Neural cell (in vitro differentiated cells): ENCODE data around the gene THTPA. TPM values are rescaled to one million over a fixed set of nuclear protein-coding genes. Genes with fewer than 3 reads are reported as not detected.

Source experiments
- H2AFZ ChIP-seq: fragments of 200-600, 300-800 bp; sonication (generic), shearing (Covaris generic); 2 replicates; pipeline ENCODE4 v1.6.0; 2014; ENCODE audit warnings: low read depth, mild to moderate bottlenecking, antibody characterized with exemption, low read length, moderate library complexity
- H3F3A ChIP-seq: fragments of 200-600 bp; shearing (Covaris generic); 2 replicates; pipeline ENCODE4 v1.6.1; 2016; ENCODE audit warnings: mild to moderate bottlenecking, moderate library complexity, mixed read lengths, antibody characterized with exemption, low read length; ENCODE audit not compliant: insufficient read depth, poor library complexity, severe bottlenecking
- H3K27ac ChIP-seq: fragments of 200-600, 300-800 bp; sonication (generic), shearing (Covaris generic); 2 replicates; pipeline ENCODE4 v1.5.1; 2014; ENCODE audit warnings: mild to moderate bottlenecking, low read length, moderate library complexity
- H3K27me3 ChIP-seq: fragments of 300-800, 200-600 bp; sonication (generic), shearing (Covaris generic); 2 replicates; pipeline ENCODE4 v1.6.0; 2014; ENCODE audit warnings: mild to moderate bottlenecking, low read depth, low read length, moderate library complexity; ENCODE audit not compliant: insufficient read depth
- H3K36me3 ChIP-seq: fragments of 300-800, 200-600 bp; sonication (generic), shearing (Covaris generic); 2 replicates; pipeline ENCODE4 v1.5.1; 2014; ENCODE audit warnings: mild to moderate bottlenecking, antibody characterized with exemption, low read length, moderate library complexity; ENCODE audit not compliant: insufficient read depth
- H3K4me2 ChIP-seq: fragments of 300-800, 200-600 bp; sonication (generic), shearing (Covaris generic); 2 replicates; pipeline ENCODE4 v1.6.0; 2014; ENCODE audit warnings: mild to moderate bottlenecking, low read length
- H3K4me3 ChIP-seq: fragments of 300-800, 200-600 bp; sonication (generic), shearing (Covaris generic); 2 replicates; pipeline ENCODE4 v1.5.1; 2014; ENCODE audit warnings: mild to moderate bottlenecking, low read length, moderate library complexity
- H3K79me2 ChIP-seq: fragments of 200-600 bp; shearing (Covaris generic); replicated peaks from 2 replicates; pipeline ENCODE4 v1.6.0; 2014; ENCODE audit warnings: mild to moderate bottlenecking, low read length, moderate library complexity; ENCODE audit not compliant: insufficient read depth
- H3K9ac ChIP-seq: fragments of 300-800, 200-600 bp; sonication (generic), shearing (Covaris generic); 2 replicates; pipeline ENCODE4 v1.6.1; 2016; ENCODE audit warnings: mild to moderate bottlenecking, low read length, mixed read lengths
- H3K9me2 ChIP-seq: fragments of 200-600 bp; shearing (Covaris generic); 2 replicates; pipeline ENCODE4 v1.6.1; 2016; ENCODE audit warnings: mild to moderate bottlenecking, low read length, mixed read lengths; ENCODE audit not compliant: insufficient read depth
- H3K9me3 ChIP-seq: fragments of 200-600, 300-800 bp; sonication (generic), shearing (Covaris generic); 2 replicates; pipeline ENCODE4 v1.6.1; 2016; ENCODE audit warnings: mild to moderate bottlenecking, mixed run types, low read length, moderate library complexity, mixed read lengths
- H4K20me1 ChIP-seq: fragments of 200-600 bp; shearing (Covaris generic); 2 replicates; pipeline ENCODE4 v1.6.1; 2016; ENCODE audit warnings: mild to moderate bottlenecking, mixed run types; ENCODE audit not compliant: insufficient read depth
- CTCF ChIP-seq: fragments of 450-650 bp; IDR thresholded peaks from 2 replicates; pipeline ENCODE4 v1.5.1; 2014; ENCODE audit warnings: antibody characterized with exemption, mild to moderate bottlenecking, moderate library complexity; ENCODE audit not compliant: poor library complexity, severe bottlenecking
- EP300 ChIP-seq: fragments of 450-650 bp; conservative IDR thresholded peaks from 2 replicates; pipeline ENCODE4 v1.6.1; 2014; ENCODE audit warnings: antibody characterized with exemption, mild to moderate bottlenecking, moderate library complexity; ENCODE audit not compliant: poor library complexity, severe bottlenecking
- EZH2 ChIP-seq: fragments of 200-600, 300-800 bp; shearing (Covaris generic), sonication (generic); IDR thresholded peaks from 2 replicates; pipeline ENCODE4 v1.6.1; 2014; ENCODE audit warnings: antibody characterized with exemption, low read length, borderline replicate concordance, mild to moderate bottlenecking; ENCODE audit not compliant: insufficient read depth, poor library complexity, severe bottlenecking
- MXI1 ChIP-seq: fragments of 450-650 bp; conservative IDR thresholded peaks from 2 replicates; pipeline ENCODE4 v1.6.1; 2014; ENCODE audit warnings: antibody characterized with exemption, mild to moderate bottlenecking; ENCODE audit not compliant: poor library complexity, severe bottlenecking
- POLR2AphosphoS5 ChIP-seq: IDR thresholded peaks from 2 replicates; pipeline ENCODE4 v1.6.1; 2012
- RAD21 ChIP-seq: fragments of 450-650 bp; conservative IDR thresholded peaks from 2 replicates; pipeline ENCODE4 v1.6.1; 2014; ENCODE audit warnings: antibody characterized with exemption, mild to moderate bottlenecking, moderate library complexity
- REST ChIP-seq: IDR thresholded peaks from 2 replicates; pipeline ENCODE4 v1.6.1; 2012; ENCODE audit warnings: borderline replicate concordance
- SMC3 ChIP-seq: fragments of 450-650 bp; conservative IDR thresholded peaks from 2 replicates; pipeline ENCODE4 v1.6.1; 2014; ENCODE audit warnings: antibody characterized with exemption, mild to moderate bottlenecking, moderate library complexity; ENCODE audit not compliant: poor library complexity
- TAF1 ChIP-seq: IDR thresholded peaks from 2 replicates; pipeline ENCODE4 v1.6.1; 2012; ENCODE audit warnings: low read depth
- polyA plus RNA-seq: library from polyadenylated mRNA; depleted of rRNA; stranded (reverse); fragments of >200 nt; gene quantifications from 2 replicates; pipeline ENCODE4 v1.2.3, GENCODE V29; 2014

The THTPA gene
- polyA plus RNA-seq, 1 donor from 2014 or later: 51.3 TPM

- Histone ChIP-seq H3K4me3 (no peak overlapping the region), H2AFZ (no peak overlapping the region), H3K4me2 (no peak overlapping the region), H3K9me3 (no peaks in the 10 kb centered on the region), H4K20me1 (no peaks in the 10 kb centered on the region), H3K9me2 (no peaks in the 10 kb centered on the region), H3K79me2 (no peaks in the 10 kb centered on the region), H3K36me3 (no peaks in the 10 kb centered on the region), H3K27me3 (no peaks in the 10 kb centered on the region), H3K9ac (no peak overlapping the region), H3F3A (no peaks in the 10 kb centered on the region), H3K27ac (no peak overlapping the region)
- no peak for TF ChIP-seq TAF1
- TF ChIP-seq REST: no peak
- no peak for TF ChIP-seq EZH2
- TF ChIP-seq RAD21: no peak
- TF ChIP-seq SMC3: no peak
- TF ChIP-seq CTCF: no peak
- TF ChIP-seq EP300: no peak
- no peak for TF ChIP-seq POLR2AphosphoS5
- TF ChIP-seq MXI1: no peak
Measured at GRCh38 chr14:23604675-23605170, 48.7 kb downstream of the THTPA start.

- Histone ChIP-seq H3K4me3 (no peak overlapping the region), H3K79me2 (no peaks in the 10 kb centered on the region), H3K9me3 (no peaks in the 10 kb centered on the region), H3K9me2 (no peaks in the 10 kb centered on the region), H3K27ac (no peak overlapping the region), H2AFZ (no peak overlapping the region), H3F3A (no peaks in the 10 kb centered on the region), H3K4me2 (no peak overlapping the region), H3K36me3 (no peaks in the 10 kb centered on the region), H3K27me3 (no peaks in the 10 kb centered on the region), H3K9ac (no peak overlapping the region), H4K20me1 (no peaks in the 10 kb centered on the region)
- no peak for TF ChIP-seq CTCF
- TF ChIP-seq MXI1: no peak
- TF ChIP-seq REST: no peak
- TF ChIP-seq POLR2AphosphoS5: no peak
- TF ChIP-seq RAD21: no peak
- TF ChIP-seq SMC3: no peak
- TF ChIP-seq EZH2: no peak
- TF ChIP-seq TAF1: no peak
- no peak for TF ChIP-seq EP300
Measured at GRCh38 chr14:23605931-23606585, 50.0 kb downstream of the THTPA start.
